PC-9 (cell line): ENCODE results near the gene PVALEF. TPM values are rescaled to one million over a fixed set of nuclear protein-coding genes. Genes with fewer than 3 reads are reported as not detected.

Experiments
- BruUV-seq: library from RNA; stranded (reverse); fragments of 400-500 nt; replicated peaks from 2 replicates; lab custom pipeline; 2021; lab: Mats Ljungman, UMichigan
- CTCF ChIA-PET: fragments of 300-600 bp; sonication (Branson Sonifier 250); formaldehyde crosslinking; loops from one replicate; lab custom pipeline; 2022; ENCODE audit warnings: antibody characterized with exemption; lab: Charles Lee
- POLR2A ChIA-PET: fragments of 300-600 bp; sonication (Branson Sonifier 250); formaldehyde crosslinking; loops from one replicate; lab custom pipeline; 2022; ENCODE audit warnings: antibody characterized with exemption; ENCODE audit not compliant: unreplicated experiment; lab: Charles Lee
- DNase-seq, 2 experiments: peaks; one replicate each; pipeline versions ENCODE4 v3.0.0 to v3.0.0-alpha.2; 2015 to 2022; ENCODE audit warnings: mixed read lengths in 1 of 2
- H2AFZ ChIP-seq: fragments of 200-600 bp; sonication (generic); 2 replicates; pipeline ENCODE4 v1.8.1; 2017; ENCODE audit warnings: antibody characterized with exemption
- H3F3A ChIP-seq: fragments of 200-600 bp; sonication (generic); 2 replicates; pipeline ENCODE4 v1.8.1; 2017; ENCODE audit warnings: antibody characterized with exemption, mild to moderate bottlenecking, low read depth; ENCODE audit not compliant: insufficient read depth
- H3K27ac ChIP-seq: fragments of 200-600 bp; sonication (generic); 2 replicates; pipeline ENCODE4 v1.6.1; 2016; ENCODE audit warnings: mixed run types
- H3K27me3 ChIP-seq: fragments of 200-600 bp; sonication (generic); 2 replicates; pipeline ENCODE4 v1.6.1; 2016; ENCODE audit warnings: low read depth, mixed run types; ENCODE audit not compliant: insufficient read depth
- H3K36me3 ChIP-seq: fragments of 200-600 bp; sonication (generic); 2 replicates; pipeline ENCODE4 v1.6.1; 2016; ENCODE audit warnings: low read depth, mixed run types
- H3K4me1 ChIP-seq: fragments of 200-600 bp; sonication (generic); replicated peaks from 2 replicates; pipeline ENCODE4 v1.6.1; 2016; ENCODE audit warnings: mixed run types; ENCODE audit not compliant: insufficient read depth
- H3K4me2 ChIP-seq: fragments of 200-600 bp; sonication (generic); 2 replicates; pipeline ENCODE4 v1.6.1; 2017; ENCODE audit warnings: mixed run types
- H3K4me3 ChIP-seq: fragments of 200-600 bp; sonication (generic); 2 replicates; pipeline ENCODE4 v1.6.1; 2016; ENCODE audit warnings: mixed run types
- H3K79me2 ChIP-seq: fragments of 200-600 bp; sonication (generic); 2 replicates; pipeline ENCODE4 v1.6.1; 2017; ENCODE audit warnings: low read depth, mixed run types
- H3K9me2 ChIP-seq: fragments of 200-600 bp; sonication (generic); 2 replicates; pipeline ENCODE4 v1.8.1; 2017; ENCODE audit warnings: mild to moderate bottlenecking; ENCODE audit not compliant: insufficient read depth
- H3K9me3 ChIP-seq: fragments of 200-600 bp; sonication (generic); 2 replicates; pipeline ENCODE4 v1.8.1; 2016; ENCODE audit warnings: low read depth; ENCODE audit not compliant: insufficient read depth
- H4K20me1 ChIP-seq: fragments of 200-600 bp; sonication (generic); 2 replicates; pipeline ENCODE4 v1.8.1; 2017; ENCODE audit not compliant: insufficient read depth
- CTCF ChIP-seq: fragments of 200-600 bp; sonication (generic); conservative IDR thresholded peaks from 2 replicates; pipeline ENCODE4 v1.6.1; 2017; ENCODE audit warnings: mixed run types, antibody characterized with exemption, mild to moderate bottlenecking, moderate library complexity
- EZH2 ChIP-seq: fragments of 200-600 bp; sonication (generic); IDR thresholded peaks from 2 replicates; pipeline ENCODE4 v1.8.0; 2017; ENCODE audit warnings: antibody characterized with exemption, low read depth
- intact Hi-C: fragments of 100-400 bp; cut with micrococcal nuclease; formaldehyde crosslinking; loops from one replicate; pipeline ENCODE4 v1.10.0; 2022; ENCODE audit not compliant: unreplicated experiment
- total RNA-seq: library from RNA; stranded (reverse); gene quantifications from 2 replicates; pipeline ENCODE4 v1.2.3, GENCODE V29; 2021

The PVALEF gene
- total RNA-seq, 1 experiment from 2014 or later: not detected

- no peak overlapping the region for H3K4me3 ChIP-seq
- no peaks in the 10 kb centered on the region for H3K9me3 ChIP-seq
- H3K27ac ChIP-seq: no peak overlapping the region
- ChIA-PET CTCF (no interaction called here), POLR2A (no interaction called here)
- H2AFZ ChIP-seq: no peak overlapping the region
- H4K20me1 ChIP-seq: no peaks in the 10 kb centered on the region
- H3K9me2 ChIP-seq: no peaks in the 10 kb centered on the region
- peaks cover 16% of the 10 kb centered on the region; the same call in 1 of the 2 replicates for H3K27me3 ChIP-seq
- intact Hi-C loops: no loop called here
- no peaks in the 10 kb centered on the region for H3K4me1 ChIP-seq
- H3K4me2 ChIP-seq: no peak overlapping the region
- no peaks in the 10 kb centered on the region for H3F3A ChIP-seq
- H3K36me3 ChIP-seq: no peaks in the 10 kb centered on the region
- no peaks in the 10 kb centered on the region for H3K79me2 ChIP-seq
- no TSS peak for BruUV-seq
- DNase-seq: no peak
- TF ChIP-seq EZH2 (no peak), CTCF (no peak)
Measured at GRCh38 chr17:81159611-81160265, 5.6 kb upstream of the PVALEF start.

DNA sequence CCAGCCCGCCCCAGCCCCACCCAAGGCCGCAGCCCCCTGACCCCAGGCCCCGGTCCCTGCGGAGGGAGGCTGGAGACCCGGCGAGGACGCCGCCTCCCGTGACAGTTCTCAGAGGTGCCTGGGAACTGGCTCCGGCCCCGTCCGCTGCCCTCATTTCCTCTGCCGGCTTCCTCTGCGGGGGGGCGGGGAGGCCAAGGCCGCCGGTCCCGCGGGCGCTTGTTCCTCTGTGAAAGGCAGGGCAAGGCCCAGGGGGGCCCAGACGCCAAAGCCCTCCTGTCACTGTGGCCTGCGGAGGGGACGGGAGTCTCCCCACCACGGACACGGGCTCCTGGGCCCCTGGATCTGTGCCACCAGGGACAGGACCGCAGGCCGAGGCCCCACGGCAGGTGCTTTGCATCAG is 5.0 kb upstream of the PVALEF start:
- H4K20me1 ChIP-seq: no peaks in the 10 kb centered on the region
- TF ChIP-seq CTCF: no peak
- no peak for TF ChIP-seq EZH2
- no peak overlapping the region for H3K4me3 ChIP-seq
- no peaks in the 10 kb centered on the region for H3K4me1 ChIP-seq
- BruUV-seq: no TSS peak
- H3K36me3 ChIP-seq: no peaks in the 10 kb centered on the region
- ChIA-PET CTCF (no interaction called here), POLR2A (no interaction called here)
- H3K9me3 ChIP-seq: no peaks in the 10 kb centered on the region
- no peak overlapping the region for H3K4me2 ChIP-seq
- no peaks in the 10 kb centered on the region for H3K79me2 ChIP-seq
- no peaks in the 10 kb centered on the region for H3K9me2 ChIP-seq
- intact Hi-C loops: no loop called here
- no peak overlapping the region for H3K27ac ChIP-seq
- H2AFZ ChIP-seq: no peak overlapping the region
- no peaks in the 10 kb centered on the region for H3F3A ChIP-seq
- no peak for DNase-seq
- H3K27me3 ChIP-seq: peaks cover 21% of the 10 kb centered on the region; the same call in 1 of the 2 replicates

GRCh38 chr17:81160747-81161453 is 4.4 kb upstream of the PVALEF start:
- Histone ChIP-seq H3K4me2 (no peak overlapping the region), H3K9me3 (no peaks in the 10 kb centered on the region), H3K36me3 (no peaks in the 10 kb centered on the region), H4K20me1 (no peaks in the 10 kb centered on the region), H3F3A (no peaks in the 10 kb centered on the region), H3K4me3 (no peak overlapping the region), H3K27me3 (peaks cover 21% of the 10 kb centered on the region; the same call in 1 of the 2 replicates), H2AFZ (no peak overlapping the region), H3K9me2 (no peaks in the 10 kb centered on the region), H3K79me2 (no peaks in the 10 kb centered on the region), H3K4me1 (no peaks in the 10 kb centered on the region), H3K27ac (no peak overlapping the region)
- no TSS peak for BruUV-seq
- POLR2A ChIA-PET: no interaction called here
- no peak for DNase-seq
- intact Hi-C loops: no loop called here
- TF ChIP-seq EZH2 (no peak), CTCF (no peak)
- CTCF ChIA-PET: no interaction called here
